ENCODE data around the gene RAB4A. TPM values are rescaled to one million over a fixed set of nuclear protein-coding genes. Genes with fewer than 3 reads are reported as not detected.

Gene RAB4A
- total and polyA plus RNA-seq, 2 of the 13 experiments (the other 11 are each of a cell fraction or from before 2014, with no cell fraction given) = 56.0 to 80.1 TPM

GRCh38 chr1:229342656-229343569, 72.0 kb downstream of the RAB4A start, which contains the start of gene CCSAP:
CCSAP (minus strand) TSS chr1:229343047; CDS start chr1:229342465, 582 bp downstream.
- H3K27me3 ChIP-seq (ENCODE audit: control insufficient read depth in 1 of 2, insufficient read depth in 2 of 2, low read length in 2 of 2) = peaks cover 0 to 6% of the 10 kb centered on the region in 2 experiments; a peak in 1 of 5 replicates
- H3K36me3 ChIP-seq (replicated peaks in 1 of 2; ENCODE audit: control insufficient read depth in 1 of 2, insufficient read depth in 2 of 2, low read length in 2 of 2) = no peaks in the 10 kb centered on the region
- FAIRE-seq (no peak), DNase-seq (ENCODE audit: low spot score) (peak; percentile 19), ATAC-seq (peak; percentile 77)
- H3K79me2 ChIP-seq (ENCODE audit: insufficient read depth, low read length) = peaks cover 39% of the 10 kb centered on the region
- H2AFZ ChIP-seq (ENCODE audit: low read length) = peak within 1 kb of the TSS; percentile 55
- no peaks in the 10 kb centered on the region for H4K20me1 ChIP-seq (ENCODE audit: insufficient read depth, low read length)
- POLR2A ChIA-PET = interaction anchor here (1.0 to 2.8 kb wide), 3 partner anchors 67 to 165 kb away, joined by 3 to 9 read pairs (median 6); partner anchors contain the start of genes NUP133 and RAB4A
- peak within 1 kb of the TSS; percentile 77 to 95 (median 83) for H3K4me3 ChIP-seq (replicated peaks in 1 of 3; ENCODE audit: insufficient read depth in 1 of 3, low read depth in 2 of 3, low read length in 3 of 3)
- TSS peak; percentile 57 for BruUV-seq (replicated peaks)
- no peaks in the 10 kb centered on the region for H3K9me3 ChIP-seq (ENCODE audit: low read length)
- WGBS (ENCODE audit: low lambda C conversion rate) = 2% methylated on average over 28 of the region's 83 CpGs
- H3K27ac ChIP-seq (ENCODE audit: extremely low read length, insufficient read depth, low read length) = peak within 1 kb of the TSS; percentile 75
- peaks cover 55% of the 10 kb centered on the region for H3K4me1 ChIP-seq (ENCODE audit: insufficient read depth, low read length)
- H3K4me2 ChIP-seq (ENCODE audit: low read depth, low read length) = peak within 1 kb of the TSS; percentile 88
- intact Hi-C loops (cut with micrococcal nuclease; ENCODE audit: unreplicated experiment) (loop anchor here (2.0 to 10.0 kb wide), 4 partner anchors 64 to 142 kb away; no protein-coding TSS in a partner anchor), in situ Hi-C loops (cut with HindIII; ENCODE audit: extremely low pct_ligation_motif_present, low pct_unique_long_range_greater_than_20kb) (no loop called here)
- CTCF ChIA-PET (ENCODE audit: low intra/inter-chr PET ratio, low total read pairs) = no interaction called here
- peak within 1 kb of the TSS; percentile 78 for H3K9ac ChIP-seq (ENCODE audit: insufficient read depth, low read depth, low read length)
- TF ChIP-seq AHR (CRISPR knock-in tag; IDR thresholded peaks at IDR 0.05) (no peak), NFRKB (IDR thresholded peaks at IDR 0.05) (no peak), ZNF652 (CRISPR knock-in tag; IDR thresholded peaks at IDR 0.05; ENCODE audit: borderline replicate concordance, low read depth) (no peak), BORCS8-MEF2B (CRISPR knock-in tag; IDR thresholded peaks at IDR 0.05) (no peak), ZNF567 (CRISPR knock-in tag; IDR thresholded peaks at IDR 0.05; ENCODE audit: borderline replicate concordance) (no peak), GMEB2 (CRISPR knock-in tag; IDR thresholded peaks at IDR 0.05; ENCODE audit: low read depth) (no peak), MXD1 (CRISPR knock-in tag; IDR thresholded peaks at IDR 0.05) (0 out of 2 replicates have a peak, but pooled peaks have one; percentile 15), ZNF549 (CRISPR knock-in tag; IDR thresholded peaks at IDR 0.05) (no peak), GTF3A (CRISPR knock-in tag; conservative IDR thresholded peaks at IDR 0.05) (no peak; the same call in 1 of the 2 replicates), SCMH1 (CRISPR knock-in tag; IDR thresholded peaks at IDR 0.05; ENCODE audit: borderline replicate concordance) (no peak), MTA3 (CRISPR knock-in tag; IDR thresholded peaks at IDR 0.05) (no peak), STAT6 (CRISPR knock-in tag; IDR thresholded peaks at IDR 0.05; ENCODE audit: borderline replicate concordance) (no peak), ZKSCAN8 (CRISPR knock-in tag; IDR thresholded peaks at IDR 0.05; ENCODE audit: borderline replicate concordance) (no peak), GPN1 (CRISPR knock-in tag; IDR thresholded peaks at IDR 0.05; ENCODE audit: borderline replicate concordance) (no peak), ZMAT3 (CRISPR knock-in tag; conservative IDR thresholded peaks at IDR 0.05) (no peak), GABPA (IDR thresholded peaks at IDR 0.05; ENCODE audit: low read depth, low read length) (no peak), GABPA (CRISPR knock-in tag; IDR thresholded peaks at IDR 0.05; ENCODE audit: low read depth) (no peak), NR3C1 (CRISPR knock-in tag; IDR thresholded peaks at IDR 0.05) (no peak), RAD51 (IDR thresholded peaks at IDR 0.05; ENCODE audit: borderline replicate concordance) (no peak), ESRRA (CRISPR knock-in tag; IDR thresholded peaks at IDR 0.05; ENCODE audit: low read depth) (no peak), ZNF335 (CRISPR knock-in tag; IDR thresholded peaks at IDR 0.05) (no peak)

Data from HepG2 (cell line).